CD4-positive, alpha-beta T cell treated with Interleukin-1 beta for 1 hour (primary cell): ENCODE data around the gene CHRNA10.

Experiments used
- DNase-seq, 2 donors: peaks; one replicate each; pipeline ENCODE4 v3.0.0-alpha.2; 2020 to 2022

The CHRNA10 gene

GRCh38 chr11:3627291-3627690 is 43.9 kb downstream of the CHRNA10 start:
- no peak for DNase-seq

GRCh38 chr11:3626250-3626960 is 44.8 kb downstream of the CHRNA10 start:
- DNase-seq: peak in 1 of 2 donors; percentile 36

GRCh38 chr11:3623767-3624458 is 47.3 kb downstream of the CHRNA10 start:
- DNase-seq: no peak

- DNase-seq: no peak
These were observed 48.1 kb downstream of the CHRNA10 start for GRCh38 chr11:3623121-3623520.

- DNase-seq: no peak
These were observed 48.7 kb downstream of the CHRNA10 start for GRCh38 chr11:3622521-3622920.

- no peak for DNase-seq
These were observed 53.2 kb downstream of the CHRNA10 start for GRCh38 chr11:3617990-3618389.

- no peak for DNase-seq
These were observed 54.3 kb downstream of the CHRNA10 start for GRCh38 chr11:3616721-3617460.

- no peak for DNase-seq
These were observed 55.2 kb downstream of the CHRNA10 start for GRCh38 chr11:3615998-3616397.
